KMS-11 (cell line): ENCODE data around the gene RERE.
A peak's percentile ranks its signal among the peaks of the same experiment; 100 is the strongest.

Source experiments
- H2AFZ ChIP-seq: fragments of 200-600 bp; sonication (generic); 2 replicates; pipeline ENCODE4 v1.6.1; 2016; ENCODE audit warnings: antibody characterized with exemption, mixed run types, low read depth
- H3K27ac ChIP-seq: fragments of 200-600 bp; sonication (generic); 2 replicates; pipeline ENCODE4 v1.6.1; 2016; ENCODE audit warnings: mild to moderate bottlenecking, mixed run types
- H3K27me3 ChIP-seq: fragments of 200-600 bp; sonication (generic); 2 replicates; pipeline ENCODE4 v1.6.1; 2017; ENCODE audit warnings: mild to moderate bottlenecking, low read depth, mixed run types, moderate library complexity; ENCODE audit not compliant: insufficient read depth
- H3K36me3 ChIP-seq: fragments of 200-600 bp; sonication (generic); 2 replicates; pipeline ENCODE4 v1.6.1; 2017; ENCODE audit warnings: mild to moderate bottlenecking, mixed run types; ENCODE audit not compliant: insufficient read depth
- H3K4me1 ChIP-seq: fragments of 200-600 bp; sonication (generic); 2 replicates; pipeline ENCODE4 v1.6.1; 2016; ENCODE audit warnings: mild to moderate bottlenecking, low read depth, mixed run types; ENCODE audit not compliant: poor library complexity, severe bottlenecking
- H3K4me2 ChIP-seq: fragments of 200-600 bp; sonication (generic); 2 replicates; pipeline ENCODE4 v1.7.0; 2016; ENCODE audit warnings: mild to moderate bottlenecking, mixed run types
- H3K4me3 ChIP-seq: fragments of 200-600 bp; sonication (generic); IDR thresholded peaks from 2 replicates; pipeline ENCODE4 v1.6.1; 2017; ENCODE audit warnings: low read depth, low read length, mixed read lengths; ENCODE audit not compliant: insufficient read depth
- H3K79me2 ChIP-seq: fragments of 200-600 bp; sonication (generic); 2 replicates; pipeline ENCODE4 v1.6.1; 2016; ENCODE audit warnings: low read depth, mixed run types; ENCODE audit not compliant: insufficient read depth
- H3K9ac ChIP-seq: fragments of 200-600 bp; sonication (generic); 2 replicates; pipeline ENCODE4 v1.6.1; 2016; ENCODE audit warnings: mild to moderate bottlenecking, mixed run types
- H4K20me1 ChIP-seq: fragments of 200-600 bp; sonication (generic); 2 replicates; pipeline ENCODE4 v1.6.1; 2016; ENCODE audit warnings: mild to moderate bottlenecking, mixed run types; ENCODE audit not compliant: insufficient read depth
- TF ChIP-seq, protein P1 (sequence below): fragments of 200-600 bp; sonication (generic); conservative IDR thresholded peaks from 2 replicates; pipeline ENCODE4 v1.6.1; 2017; ENCODE audit warnings: low read depth, mild to moderate bottlenecking, antibody characterized with exemption, low read length, moderate library complexity, mixed read lengths

RERE gene

DNA sequence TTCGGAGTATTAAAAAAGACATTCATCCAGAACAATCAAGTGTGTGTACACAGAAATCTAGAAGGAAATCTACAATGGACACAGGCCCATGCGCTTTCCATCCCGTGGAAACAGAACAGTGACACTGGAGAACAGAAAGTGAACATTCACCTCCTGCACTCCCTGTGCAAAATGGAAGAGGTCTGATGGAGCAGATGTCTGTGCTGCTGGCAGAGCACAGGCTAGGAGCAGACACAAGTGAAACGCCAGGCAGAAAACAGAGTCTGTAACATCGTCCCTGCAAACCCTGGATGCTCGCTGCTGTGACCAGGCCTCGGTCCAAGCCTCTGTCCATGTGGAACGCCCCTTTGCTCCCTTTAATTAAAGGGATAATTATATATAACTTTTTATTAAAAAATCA, 463.4 kb downstream of the RERE start:
- no peak overlapping the region for H2AFZ ChIP-seq
- no peak overlapping the region for H3K27ac ChIP-seq
- H4K20me1 ChIP-seq = no peaks in the 10 kb centered on the region
- no peaks in the 10 kb centered on the region for H3K79me2 ChIP-seq
- H3K4me1 ChIP-seq = no peaks in the 10 kb centered on the region
- H3K4me2 ChIP-seq = no peak overlapping the region
- no peaks in the 10 kb centered on the region for H3K36me3 ChIP-seq
- H3K27me3 ChIP-seq = no peaks in the 10 kb centered on the region
- TF ChIP-seq, protein P1, sequence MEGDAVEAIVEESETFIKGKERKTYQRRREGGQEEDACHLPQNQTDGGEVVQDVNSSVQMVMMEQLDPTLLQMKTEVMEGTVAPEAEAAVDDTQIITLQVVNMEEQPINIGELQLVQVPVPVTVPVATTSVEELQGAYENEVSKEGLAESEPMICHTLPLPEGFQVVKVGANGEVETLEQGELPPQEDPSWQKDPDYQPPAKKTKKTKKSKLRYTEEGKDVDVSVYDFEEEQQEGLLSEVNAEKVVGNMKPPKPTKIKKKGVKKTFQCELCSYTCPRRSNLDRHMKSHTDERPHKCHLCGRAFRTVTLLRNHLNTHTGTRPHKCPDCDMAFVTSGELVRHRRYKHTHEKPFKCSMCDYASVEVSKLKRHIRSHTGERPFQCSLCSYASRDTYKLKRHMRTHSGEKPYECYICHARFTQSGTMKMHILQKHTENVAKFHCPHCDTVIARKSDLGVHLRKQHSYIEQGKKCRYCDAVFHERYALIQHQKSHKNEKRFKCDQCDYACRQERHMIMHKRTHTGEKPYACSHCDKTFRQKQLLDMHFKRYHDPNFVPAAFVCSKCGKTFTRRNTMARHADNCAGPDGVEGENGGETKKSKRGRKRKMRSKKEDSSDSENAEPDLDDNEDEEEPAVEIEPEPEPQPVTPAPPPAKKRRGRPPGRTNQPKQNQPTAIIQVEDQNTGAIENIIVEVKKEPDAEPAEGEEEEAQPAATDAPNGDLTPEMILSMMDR = no peak
- H3K9ac ChIP-seq = no peak overlapping the region
- no peak overlapping the region for H3K4me3 ChIP-seq

DNA sequence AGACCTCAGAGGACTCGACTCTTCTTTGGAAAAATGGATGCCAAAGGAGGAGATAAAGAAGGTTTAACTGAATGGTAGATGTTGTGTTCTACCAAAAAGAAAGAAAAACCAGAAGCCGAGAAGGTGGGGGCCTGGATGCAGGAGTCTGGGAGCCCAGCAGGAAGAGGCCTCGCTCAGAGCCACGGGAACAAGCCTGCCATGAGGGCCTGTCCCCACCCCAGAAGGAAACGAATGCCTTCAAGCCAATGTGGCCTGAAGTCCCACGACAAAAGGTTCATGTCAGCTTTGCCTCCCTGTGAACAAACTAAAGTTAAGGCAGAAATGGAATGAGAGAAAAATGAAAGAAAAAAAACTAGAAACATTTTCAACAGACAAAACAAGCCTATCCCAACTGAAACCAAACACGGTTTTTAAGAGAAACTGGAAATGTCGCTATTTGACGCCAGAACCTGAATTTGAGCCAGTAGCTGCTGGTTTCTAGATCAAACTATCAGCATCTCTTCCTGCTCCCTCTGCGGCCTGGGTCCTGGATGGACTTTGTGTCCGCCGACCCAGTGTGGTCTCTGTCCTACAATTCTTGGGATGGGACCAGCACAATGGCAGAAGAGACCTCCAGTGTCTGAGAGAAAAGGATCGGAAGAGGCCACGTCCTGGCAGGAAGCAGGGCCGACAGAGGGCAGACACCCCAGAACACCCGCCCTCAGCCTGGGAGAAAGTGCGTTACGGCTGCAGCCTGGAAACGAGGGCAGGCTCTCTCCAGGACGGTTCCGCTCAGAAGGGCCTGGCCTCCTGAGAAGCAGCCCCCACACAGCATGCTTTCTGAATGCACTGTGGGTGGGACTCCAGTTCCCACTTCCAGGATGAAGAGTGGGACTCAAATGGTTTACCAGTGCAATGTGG, 464.3 kb downstream of the RERE start:
- Histone ChIP-seq H4K20me1 (no peaks in the 10 kb centered on the region), H3K36me3 (no peaks in the 10 kb centered on the region), H3K4me1 (no peaks in the 10 kb centered on the region), H3K4me2 (no peak overlapping the region), H3K79me2 (no peaks in the 10 kb centered on the region), H3K4me3 (no peak overlapping the region), H3K27me3 (no peaks in the 10 kb centered on the region), H3K9ac (no peak overlapping the region), H2AFZ (no peak overlapping the region), H3K27ac (no peak overlapping the region)
- TF ChIP-seq, protein P1 = no peak

DNA sequence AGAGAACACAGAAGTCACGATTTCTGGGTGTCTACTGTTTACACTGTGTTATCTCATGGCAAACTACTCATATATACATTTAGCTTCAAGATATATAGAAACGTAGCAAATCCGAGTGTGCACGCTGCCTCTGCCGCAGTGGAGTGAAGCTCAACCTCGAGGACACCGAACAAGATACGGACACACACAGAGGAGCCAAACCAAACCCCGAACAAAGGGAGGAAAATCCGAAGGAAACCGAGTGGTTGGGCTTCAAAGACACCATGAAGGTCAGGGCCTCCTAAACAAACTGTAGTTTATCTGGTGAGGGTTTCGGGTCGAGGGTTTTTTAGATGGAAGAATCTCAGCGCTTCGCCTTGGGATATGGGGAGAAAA, 465.0 kb downstream of the RERE start:
- Histone ChIP-seq H3K79me2 (no peaks in the 10 kb centered on the region), H3K36me3 (no peaks in the 10 kb centered on the region), H3K4me1 (no peaks in the 10 kb centered on the region), H4K20me1 (no peaks in the 10 kb centered on the region), H3K4me3 (no peak overlapping the region), H3K27me3 (no peaks in the 10 kb centered on the region), H2AFZ (no peak overlapping the region), H3K9ac (no peak overlapping the region), H3K4me2 (no peak overlapping the region), H3K27ac (no peak overlapping the region)
- TF ChIP-seq, protein P1 = no peak

DNA sequence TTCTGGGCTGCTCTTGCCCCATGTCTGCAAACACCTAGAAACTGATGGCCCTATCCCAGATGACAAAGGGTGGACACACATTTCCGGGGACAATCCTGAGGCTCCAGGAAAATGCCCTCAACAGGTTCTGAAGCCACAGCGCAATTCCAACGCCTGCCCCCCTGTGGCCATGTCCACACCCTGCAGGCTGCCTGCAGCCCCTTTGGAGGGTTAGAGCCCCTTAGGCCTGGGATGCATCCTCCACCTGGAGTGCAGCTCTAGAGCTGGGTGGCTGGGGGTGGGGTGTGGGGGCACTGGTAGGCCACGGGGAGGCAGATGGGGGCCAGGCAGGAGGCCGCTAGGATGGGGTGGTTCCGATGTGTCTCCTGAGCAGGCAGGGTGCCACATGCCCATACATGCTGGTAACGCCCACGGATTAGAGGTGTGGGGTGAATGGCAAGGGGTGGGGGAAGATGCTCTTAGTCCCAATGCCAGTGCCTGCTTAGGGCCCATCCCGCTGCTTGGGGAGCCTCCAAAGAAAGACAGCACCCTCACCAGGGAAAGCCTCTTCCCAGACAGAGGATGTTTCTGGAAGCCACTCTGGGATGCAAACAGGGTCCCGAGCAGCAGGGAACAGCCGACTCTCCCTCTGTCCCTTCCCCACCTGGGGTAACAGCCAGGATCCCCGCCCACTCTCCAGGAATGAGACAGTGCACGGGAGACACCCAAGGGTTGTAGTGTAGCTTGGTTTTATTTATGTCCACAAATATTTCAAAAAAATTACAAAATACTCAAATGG, 465.6 kb downstream of the RERE start:
- no peaks in the 10 kb centered on the region for H3K27me3 ChIP-seq
- H3K36me3 ChIP-seq = no peaks in the 10 kb centered on the region
- no peak overlapping the region for H3K27ac ChIP-seq
- TF ChIP-seq, protein P1 = peak; percentile 73
- no peak overlapping the region for H3K9ac ChIP-seq
- no peak overlapping the region for H3K4me2 ChIP-seq
- H3K4me3 ChIP-seq = no peak overlapping the region
- H3K79me2 ChIP-seq = no peaks in the 10 kb centered on the region
- no peaks in the 10 kb centered on the region for H4K20me1 ChIP-seq
- H3K4me1 ChIP-seq = no peaks in the 10 kb centered on the region
- H2AFZ ChIP-seq = no peak overlapping the region
